Suppressor macrophage treated with lipopolysaccharide for 4 hours (primary cell): ENCODE data around the gene ITCH.
"Not testable (repeated sequence)": the region's sequence is repeated elsewhere in the genome, so short reads cannot be mapped to it uniquely, and the experiment has no call there.

Experiments
- DNase-seq: peaks from one replicate; pipeline ENCODE4 v3.0.0-alpha.2; 2020

ITCH gene

DNA sequence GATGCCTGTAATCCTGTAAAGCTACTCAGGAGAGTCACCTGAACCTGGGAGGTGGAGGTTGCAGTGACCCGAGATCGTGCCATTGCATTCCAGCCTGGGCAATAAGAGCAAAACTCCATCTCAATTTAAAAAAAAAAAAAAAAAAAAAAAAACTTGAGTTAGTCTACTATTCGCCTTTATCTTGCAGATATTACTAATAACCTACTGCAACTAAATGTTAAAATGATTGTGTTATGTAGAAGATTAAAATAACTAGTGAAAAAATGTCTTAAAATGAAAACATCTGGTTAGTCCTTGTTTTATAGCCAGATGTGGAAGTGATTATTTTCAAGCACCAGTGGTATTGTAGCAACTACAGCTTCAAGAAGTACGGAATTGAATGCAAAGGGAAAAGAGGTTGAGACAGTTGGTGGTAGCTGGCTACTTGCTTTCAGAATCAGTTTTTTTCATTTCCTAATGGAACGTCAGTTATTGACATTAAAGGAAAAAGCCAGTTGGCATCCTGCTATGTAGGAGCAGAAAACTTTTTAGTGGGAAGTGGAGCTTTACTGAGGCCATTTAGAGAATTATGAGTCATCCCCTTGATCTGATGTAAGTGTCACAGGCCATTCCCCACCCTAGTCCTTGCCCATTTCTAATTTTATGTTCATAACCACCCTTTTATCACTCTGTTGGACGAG is 109.3 kb downstream of the ITCH start:
- DNase-seq: peak; percentile 79

DNA sequence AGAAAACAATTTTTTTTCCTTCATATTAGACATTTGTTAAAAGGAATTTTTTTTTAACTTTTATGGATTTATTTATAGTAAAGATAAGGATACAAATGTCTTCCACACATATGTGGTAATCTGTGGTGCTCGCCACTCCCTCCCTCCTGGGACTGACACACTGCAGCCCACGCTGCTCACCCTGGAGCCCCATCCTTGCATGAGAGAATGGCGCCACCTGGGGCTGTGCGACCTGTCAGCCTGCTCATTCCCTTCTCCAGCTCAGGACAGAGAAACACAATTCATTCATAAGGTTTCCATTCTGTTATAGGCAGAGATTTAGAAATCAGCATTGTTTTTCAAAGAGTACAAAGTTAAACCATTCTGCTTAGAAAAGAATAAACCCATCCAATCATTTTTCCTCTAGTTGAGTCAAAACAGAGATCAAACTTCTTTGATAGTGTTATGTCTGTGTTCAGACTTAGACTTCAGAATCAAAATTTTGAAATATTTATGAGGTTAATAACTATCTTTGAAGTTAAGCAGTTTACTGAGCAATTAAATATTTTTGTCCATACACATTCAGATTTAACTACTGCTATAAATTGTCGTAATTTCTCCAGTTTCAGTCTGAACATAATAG is 110.3 kb downstream of the ITCH start:
- DNase-seq: peak; percentile 37

DNA sequence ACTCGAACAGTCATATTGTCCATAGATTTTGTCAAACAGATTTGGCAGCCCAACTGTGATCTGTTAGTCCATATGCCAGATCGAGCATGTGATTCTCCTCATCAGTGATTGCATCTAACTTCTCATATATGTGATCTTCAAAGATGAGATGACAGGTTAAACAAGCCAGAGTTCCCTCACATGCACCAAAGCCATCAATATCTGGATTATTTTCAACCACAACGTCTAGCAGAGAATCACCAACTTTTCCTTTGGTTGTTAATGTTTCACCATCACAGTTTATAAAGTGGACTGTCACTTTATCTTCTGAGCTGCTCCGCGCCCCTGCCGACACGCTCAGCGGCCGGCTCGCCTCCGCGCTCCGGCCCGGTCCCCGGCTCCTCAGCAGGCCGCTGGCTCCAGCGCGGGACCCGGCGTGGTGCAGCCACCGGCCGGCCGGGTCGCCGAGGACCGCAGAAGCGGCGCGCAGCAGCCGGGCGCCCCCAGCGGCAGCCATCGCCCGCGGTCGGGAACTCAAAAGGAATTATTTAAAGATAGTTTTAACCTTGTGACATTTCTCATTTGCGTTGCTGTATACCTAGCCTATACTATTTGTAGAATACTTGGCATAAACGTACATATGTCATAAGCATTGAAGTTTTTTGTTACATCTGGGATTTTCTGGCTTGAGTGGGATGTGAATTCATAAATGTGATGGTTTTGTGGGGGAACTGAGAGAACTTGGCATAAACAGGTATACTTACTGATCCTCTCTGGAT is 113.1 kb downstream of the ITCH start:
- peak; percentile 58 for DNase-seq

DNA sequence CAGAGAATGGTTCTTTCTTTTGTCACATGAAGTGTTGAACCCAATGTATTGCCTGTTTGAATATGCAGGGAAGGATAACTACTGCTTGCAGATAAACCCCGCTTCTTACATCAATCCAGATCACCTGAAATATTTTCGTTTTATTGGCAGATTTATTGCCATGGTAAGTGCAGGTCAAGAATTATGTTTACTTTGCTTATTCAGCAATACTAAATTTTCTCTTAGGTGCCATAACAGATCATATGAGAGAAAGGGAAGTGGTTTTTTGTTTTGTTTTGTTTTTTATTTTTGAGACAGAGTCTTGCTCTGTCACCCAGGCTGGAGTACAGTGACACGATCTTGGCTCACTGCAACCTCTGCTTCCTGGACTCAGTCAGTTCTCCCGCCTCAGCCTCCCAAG is 116.6 kb downstream of the ITCH start:
- DNase-seq: no peak

DNA sequence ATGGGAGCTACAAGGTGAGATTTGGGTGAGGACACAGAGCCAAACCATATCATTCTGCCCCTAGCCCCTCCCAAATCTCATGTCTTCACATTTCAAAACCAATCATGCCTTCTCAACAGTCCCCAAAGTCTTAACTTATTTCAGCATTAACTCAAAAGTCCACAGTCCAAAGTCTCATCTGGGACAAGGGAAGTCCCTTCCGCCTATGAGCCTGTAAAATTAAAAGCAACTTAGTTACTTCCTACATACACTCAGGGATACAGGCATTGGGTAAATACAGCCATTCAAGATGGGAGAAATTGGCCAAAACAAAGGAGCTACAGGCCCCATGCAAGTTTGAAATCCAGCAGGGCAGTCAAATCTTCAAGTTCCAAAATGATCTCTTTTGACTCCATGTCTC is 119.1 kb downstream of the ITCH start:
- not testable (repeated sequence) for DNase-seq

DNA sequence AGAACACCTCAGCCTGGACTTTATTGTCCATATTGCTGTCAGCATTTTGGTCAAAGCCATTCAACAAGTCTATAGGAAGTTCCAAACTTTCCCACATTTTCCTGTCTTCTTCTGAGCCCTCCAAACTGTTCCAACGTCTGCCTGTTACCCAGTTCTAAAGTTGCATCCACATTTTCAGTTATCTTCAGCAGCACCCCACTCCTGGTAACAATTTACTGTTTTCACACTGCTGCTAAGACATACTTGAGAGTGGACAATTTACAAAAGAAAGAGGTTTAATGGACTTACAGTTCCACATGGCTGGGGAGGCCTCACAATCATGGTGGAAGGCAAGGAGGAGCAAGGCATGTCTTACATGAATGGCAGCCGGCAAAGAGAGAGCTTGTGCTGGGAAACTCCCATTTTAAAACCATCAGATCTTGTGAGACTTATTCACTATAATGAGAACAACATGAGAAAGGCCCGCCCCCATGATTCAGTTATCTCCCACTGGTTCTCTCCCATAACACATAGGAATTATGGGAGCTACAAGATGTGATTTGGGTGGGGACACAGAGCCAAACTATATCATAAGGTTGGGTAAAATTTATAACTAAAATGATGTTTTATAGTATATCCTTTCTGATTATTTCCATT is 120.6 kb downstream of the ITCH start:
- DNase-seq: peak; percentile 10

DNA sequence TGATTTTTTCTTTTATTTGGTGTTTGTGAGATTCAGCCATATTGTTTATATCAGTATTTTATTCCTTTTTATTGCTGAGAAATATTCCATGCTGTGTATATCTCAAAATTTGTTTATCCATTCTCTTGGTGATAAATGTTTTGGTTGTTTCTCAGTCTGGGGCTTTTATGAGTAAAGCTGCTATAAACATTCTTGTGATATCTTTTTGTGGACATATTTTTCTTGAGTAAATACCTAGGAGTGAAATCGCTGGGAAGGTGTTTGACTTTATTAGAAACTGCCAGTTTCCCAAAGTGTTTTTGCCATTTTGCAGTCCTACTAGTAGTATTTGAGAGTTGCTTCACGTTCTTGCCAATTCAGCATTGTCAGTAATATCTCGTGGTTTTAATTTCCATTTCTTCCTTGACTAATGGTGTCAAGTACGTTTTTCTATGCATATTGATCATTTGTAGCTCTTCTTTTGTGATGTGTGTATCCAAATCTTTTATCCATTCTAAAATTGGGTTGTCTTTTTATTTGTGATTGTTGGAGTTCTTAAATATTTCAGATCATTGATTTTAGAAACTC is 122.1 kb downstream of the ITCH start:
- DNase-seq: no peak

DNA sequence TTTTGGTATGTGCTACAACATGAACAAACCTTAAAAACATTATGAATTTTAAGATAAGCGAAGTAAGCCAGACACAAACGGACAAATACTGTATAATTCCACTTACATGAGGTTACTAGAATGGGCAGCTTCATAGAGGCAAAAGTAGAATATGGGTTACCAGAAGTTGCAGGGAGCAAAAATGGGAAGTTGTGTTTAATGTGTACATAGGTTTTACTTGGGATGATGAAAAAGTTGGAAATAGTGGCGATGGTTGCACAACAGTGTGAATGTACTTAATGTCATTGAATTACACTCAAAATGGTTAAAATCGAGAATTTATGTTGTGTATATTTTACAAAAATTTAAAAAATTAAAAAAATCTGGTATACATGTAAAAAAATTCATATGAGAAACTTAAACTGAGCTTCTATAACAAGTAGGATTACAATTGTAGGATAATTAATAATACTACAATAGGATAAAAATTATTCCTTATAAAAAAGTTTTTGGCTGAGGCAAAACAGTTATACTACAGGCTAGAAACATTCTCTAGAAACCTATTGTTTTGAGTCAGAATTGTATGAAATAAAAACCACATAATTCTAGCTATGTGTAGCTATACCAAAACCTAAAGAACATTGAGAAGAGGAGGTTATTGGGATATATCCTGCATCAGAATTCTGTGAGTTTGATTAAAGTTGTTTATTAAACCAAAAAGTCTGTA is 128.3 kb downstream of the ITCH start:
- DNase-seq: peak; percentile 61

DNA sequence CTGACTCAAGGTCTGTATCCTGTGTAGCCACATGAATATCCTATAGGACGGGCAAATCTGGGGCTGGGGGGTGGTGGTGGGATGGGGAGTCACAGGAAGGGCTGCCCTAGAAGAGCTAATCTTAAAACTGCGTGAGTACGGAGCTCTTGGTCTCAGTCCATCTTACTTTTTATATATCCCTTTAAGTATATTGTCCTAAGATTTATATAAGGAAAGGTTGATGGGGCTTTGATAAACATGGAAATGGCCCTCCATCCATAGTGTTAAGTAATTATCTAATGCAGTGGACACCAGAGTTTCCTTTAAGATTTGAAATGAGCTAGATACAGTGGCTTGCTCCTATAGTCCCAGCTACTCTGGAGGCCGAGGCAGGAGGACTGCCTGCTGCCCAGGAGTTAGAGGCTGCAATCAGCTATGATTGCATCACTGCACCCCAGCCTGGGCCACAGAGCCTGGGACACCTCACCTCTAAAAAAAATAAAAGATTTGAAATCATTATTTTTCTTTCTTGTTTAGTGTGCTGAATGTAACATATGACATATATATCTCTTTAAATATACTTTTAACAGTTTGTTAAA is 128.9 kb downstream of the ITCH start:
- no peak for DNase-seq

DNA sequence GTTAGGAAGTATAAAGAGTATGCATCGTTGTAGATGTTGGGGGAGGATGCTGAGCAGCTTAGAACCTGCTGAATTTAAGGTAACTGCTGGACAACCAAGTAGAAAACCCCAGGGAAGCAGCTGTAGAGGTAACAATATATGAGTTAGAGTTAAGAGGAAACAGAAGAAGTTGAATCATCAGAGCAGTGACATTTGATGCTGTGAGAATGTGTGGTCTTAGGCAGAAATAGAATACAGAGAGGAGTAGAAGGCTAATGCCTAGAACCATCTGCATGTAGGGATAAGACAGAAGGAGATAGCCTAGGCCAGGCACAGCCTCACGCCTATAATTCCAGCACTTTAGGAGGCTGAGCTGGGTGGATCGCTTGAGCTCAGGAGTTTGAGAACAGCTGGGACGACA is 130.6 kb downstream of the ITCH start:
- no peak for DNase-seq

DNA sequence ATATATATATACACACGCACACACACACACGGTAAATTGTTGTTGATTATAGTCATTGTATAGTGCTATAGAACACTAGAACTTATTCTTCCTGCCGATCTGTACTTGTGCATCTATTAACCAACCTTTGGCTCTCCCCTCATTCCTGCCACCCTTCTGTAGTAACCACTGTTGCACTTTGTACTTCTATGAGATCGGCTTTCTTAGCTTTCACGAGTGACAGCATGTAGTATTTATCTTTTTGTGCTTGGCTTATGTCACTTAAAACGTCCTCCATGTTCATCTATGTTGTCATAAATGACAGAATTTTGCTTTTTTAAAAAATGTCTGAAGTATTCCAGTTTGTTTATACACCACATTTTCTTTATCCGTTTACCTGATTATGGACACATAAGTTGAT is 132.2 kb downstream of the ITCH start:
- no peak for DNase-seq

DNA sequence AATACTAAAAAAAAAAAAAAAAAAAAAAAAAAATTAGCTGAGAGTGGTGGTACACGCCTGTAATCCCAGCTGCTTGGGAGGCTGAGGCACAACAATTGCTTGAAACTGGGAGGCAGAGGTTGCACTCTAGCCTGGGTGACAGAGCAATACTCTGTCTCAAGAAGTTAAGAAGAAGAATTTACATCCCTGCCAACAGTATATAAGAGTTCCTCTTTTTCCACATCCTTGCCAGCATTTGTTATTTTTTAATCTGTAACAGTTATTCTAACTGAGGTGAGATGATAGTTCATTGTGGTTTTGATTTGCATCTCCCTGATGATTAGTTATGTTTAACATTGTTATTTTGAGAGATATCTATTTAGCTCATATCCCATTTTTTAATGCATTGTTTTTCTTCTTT is 132.8 kb downstream of the ITCH start:
- no peak for DNase-seq

DNA sequence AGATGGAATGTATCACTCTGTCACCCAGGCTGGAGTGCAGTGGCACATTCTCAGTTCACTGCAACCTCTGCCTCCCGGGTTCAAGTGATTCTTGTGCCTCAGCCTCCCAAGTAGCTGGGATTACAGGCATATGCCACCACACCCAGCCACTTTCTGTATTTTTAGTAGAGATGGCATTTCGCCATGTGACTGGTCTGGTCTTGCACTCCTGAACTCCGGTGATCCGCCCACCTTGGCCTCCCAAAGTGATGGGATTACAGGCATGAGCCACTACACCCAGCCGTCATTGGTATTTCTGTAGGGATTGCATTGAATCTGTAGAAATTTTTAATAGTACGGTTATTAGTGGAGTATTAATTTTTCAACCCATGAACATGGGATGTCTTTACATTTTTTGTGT is 134.5 kb downstream of the ITCH start:
- not testable (repeated sequence) for DNase-seq

DNA sequence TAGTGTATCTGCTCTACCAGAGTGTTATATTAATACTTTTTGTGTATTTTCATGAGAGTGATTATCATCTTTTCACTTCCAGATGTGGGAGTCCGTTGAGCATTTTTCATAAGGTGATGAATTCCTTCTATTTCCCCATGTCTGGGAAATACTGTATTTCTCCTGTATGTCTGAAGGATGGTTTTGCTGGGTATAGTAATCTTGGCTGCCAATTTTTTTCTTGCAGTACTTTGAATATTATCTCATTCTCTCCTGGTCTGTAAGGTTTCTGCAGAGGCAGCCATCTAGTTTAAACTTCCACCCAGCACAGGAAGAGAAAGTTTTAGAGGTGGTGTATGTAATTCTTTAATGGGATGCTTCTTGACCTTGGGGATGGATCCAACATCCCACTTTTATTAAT is 137.8 kb downstream of the ITCH start:
- no peak for DNase-seq

DNA sequence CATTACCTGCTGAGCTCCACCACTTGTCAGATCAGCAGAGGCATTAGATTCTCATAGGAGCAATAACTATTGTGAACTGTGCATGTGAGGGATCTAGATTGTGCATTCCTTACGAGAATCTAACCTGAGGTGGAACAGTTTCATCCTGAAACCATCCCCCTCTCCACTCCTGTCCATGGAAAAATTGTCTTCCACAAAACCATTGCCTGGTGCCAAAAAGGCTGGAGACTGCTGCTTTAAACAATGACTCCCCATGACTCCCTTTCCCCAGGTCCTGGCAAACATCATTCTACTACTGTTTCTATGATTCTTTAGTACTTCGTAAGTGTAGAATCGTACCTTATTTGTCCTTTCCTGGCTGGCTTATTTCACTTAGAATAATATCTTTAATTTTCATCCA is 143.4 kb downstream of the ITCH start:
- DNase-seq: no peak

DNA sequence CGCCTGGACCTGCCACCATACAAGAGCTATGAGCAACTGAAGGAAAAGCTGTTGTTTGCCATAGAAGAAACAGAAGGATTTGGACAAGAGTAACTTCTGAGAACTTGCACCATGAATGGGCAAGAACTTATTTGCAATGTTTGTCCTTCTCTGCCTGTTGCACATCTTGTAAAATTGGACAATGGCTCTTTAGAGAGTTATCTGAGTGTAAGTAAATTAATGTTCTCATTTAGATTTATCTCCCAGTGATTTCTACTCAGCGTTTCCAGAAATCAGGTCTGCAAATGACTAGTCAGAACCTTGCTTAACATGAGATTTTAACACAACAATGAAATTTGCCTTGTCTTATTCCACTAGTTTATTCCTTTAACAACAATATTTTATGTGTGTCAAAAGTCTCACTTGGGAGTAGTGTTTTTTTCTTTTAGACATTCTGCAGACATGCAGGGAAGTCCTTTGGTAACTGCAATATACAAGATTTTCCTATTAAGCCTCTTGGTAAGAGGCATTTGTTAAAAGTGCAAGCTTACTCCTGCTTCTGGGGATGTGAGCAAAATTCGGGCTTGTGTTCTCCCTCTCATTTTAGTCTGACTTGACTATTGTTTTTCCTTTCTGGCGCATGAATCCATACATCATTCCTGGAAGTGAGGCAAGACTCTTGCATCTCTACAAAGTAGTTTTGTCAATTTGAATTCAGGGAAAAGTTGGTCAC is 144.8 kb downstream of the ITCH start:
- DNase-seq: no peak

DNA sequence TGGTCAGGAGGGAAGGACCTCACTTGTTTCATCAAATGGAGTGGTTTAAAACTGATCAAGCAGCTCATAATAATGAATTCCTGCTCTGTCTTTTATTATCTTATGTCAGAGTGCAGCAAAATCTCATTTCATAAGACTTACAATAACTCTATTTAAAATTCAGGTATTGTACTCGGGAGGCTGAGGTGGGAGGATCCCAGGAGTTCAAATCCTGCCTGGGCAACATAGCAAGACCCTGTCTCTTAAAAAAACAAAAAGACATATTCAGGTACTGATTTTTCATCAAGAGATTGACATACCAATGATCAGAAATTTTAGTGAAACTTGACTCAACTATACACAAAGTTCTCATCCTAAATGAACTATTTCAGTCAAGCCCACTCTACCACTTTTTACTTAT is 147.5 kb downstream of the ITCH start:
- no peak for DNase-seq

DNA sequence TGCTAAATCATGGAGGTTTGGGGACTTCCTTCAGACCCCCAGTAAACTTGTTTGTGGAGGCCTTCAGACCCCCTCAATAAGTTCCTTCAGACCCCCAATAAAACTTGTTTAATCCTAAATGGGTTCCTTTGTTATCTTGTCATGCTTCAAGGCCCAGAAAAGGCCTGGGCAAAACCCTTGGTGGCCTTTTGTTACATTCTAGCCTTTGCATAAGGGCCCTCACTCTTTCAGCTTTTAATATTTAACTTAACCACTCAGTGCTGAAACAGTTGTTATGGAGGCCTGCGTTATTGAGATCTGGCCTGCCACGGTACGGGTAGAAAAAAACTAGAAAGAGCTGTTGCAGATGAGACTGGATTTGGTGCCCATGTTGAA is 148.8 kb downstream of the ITCH start:
- no peak for DNase-seq

DNA sequence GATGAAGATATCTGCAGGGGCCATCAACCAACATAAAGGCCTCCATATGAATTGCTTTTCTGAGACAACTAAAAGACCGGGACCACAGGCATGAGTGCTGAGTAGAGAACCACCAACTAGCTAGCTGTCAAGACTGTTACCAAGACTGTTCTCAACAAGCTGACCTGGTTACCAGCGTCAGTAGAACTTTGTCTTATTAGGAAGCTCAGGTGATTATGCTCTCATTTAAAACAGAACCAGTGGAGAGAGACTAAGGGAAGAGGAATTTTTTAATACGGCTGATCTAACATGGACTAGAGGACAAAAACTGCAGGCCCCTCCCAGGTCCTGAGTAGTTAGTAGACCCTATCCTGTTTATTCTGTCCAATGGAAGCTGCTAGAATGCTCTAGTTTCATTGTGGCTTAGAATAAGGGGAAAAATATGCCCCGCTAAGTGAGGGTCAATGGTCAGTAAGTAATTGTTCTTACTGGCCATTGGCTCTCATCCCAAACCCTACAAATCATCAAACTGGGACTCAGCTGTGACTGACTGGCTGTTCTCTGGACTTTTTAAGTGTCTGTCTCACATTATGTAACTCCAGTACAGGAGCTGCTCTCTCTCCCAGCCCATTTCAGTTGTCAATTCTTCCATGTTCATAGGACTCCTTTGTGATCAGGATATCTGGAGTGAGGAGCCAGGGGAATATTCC is 149.3 kb downstream of the ITCH start:
- DNase-seq: no peak

DNA sequence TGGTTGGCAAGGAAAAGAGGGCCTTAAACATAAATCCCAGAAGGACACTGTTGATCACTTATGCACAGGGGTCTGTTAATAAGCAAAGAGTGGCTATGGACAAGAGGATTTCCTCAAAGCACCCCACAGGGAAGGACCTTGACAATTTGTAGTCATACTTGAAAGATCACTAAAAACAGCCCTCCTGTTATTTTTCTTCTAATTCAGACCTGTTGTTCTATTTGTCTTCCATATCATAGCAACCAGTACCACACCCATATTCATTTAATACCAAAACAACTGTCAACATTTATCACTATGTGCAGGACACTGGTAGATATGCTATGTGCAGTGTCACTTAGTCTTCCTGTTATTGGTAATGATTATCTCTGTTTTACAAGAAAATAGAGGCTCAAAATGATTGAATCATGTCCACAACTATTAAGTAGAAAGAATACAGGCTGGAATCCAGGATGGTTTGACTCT is 149.9 kb downstream of the ITCH start:
- DNase-seq: no peak

DNA sequence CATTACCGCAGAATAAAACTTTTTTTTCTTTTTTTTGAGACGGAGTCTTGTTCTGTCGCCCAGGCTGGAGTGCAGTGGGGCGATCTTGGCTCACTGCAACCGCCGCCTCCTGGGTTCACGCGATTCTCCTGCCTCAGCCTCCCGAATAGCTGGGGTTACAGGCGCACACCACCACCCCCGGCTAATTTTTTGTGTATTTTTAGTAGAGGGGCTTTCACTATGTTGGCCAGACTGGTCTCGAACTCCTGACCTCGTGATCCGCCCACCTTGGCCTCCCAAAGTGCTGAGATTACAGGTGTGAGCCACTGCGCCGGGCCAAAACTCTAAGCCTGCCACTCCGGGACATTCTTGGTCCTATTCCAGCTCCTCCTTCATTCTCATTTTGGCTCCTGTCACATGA is 151.0 kb downstream of the ITCH start:
- DNase-seq: not testable (repeated sequence)
